Activated CD8-positive, alpha-beta T cell treated with anti-CD3 and anti-CD28 coated beads, Interleukin-2, amount 10 ng/mL, durations not matched to agents 7 days and 5 days (primary cell): ENCODE data around the gene RAB40C. TPM values are rescaled to one million over a fixed set of nuclear protein-coding genes. Genes with fewer than 3 reads are reported as not detected.

Source experiments
- ATAC-seq: fragments of 150-1000 bp; cut with Tn5 transposase; one replicate; pipeline ENCODE4 v1.10.0; 2021; ENCODE audit warnings: moderate library complexity
- CTCF ChIA-PET: fragments of 350-600 bp; sonication (Branson Sonifier 250); formaldehyde crosslinking; loops from one replicate; lab custom pipeline; 2021; ENCODE audit warnings: antibody characterized with exemption; lab: Charles Lee
- POLR2A ChIA-PET: fragments of 350-600 bp; sonication (Branson Sonifier 250); formaldehyde crosslinking; loops from one replicate; lab custom pipeline; 2021; ENCODE audit warnings: antibody characterized with exemption; lab: Charles Lee
- DNase-seq: peaks from one replicate; pipeline ENCODE4 v3.0.0-alpha.2; 2020
- H3K27ac Mint-ChIP-seq: one replicate; pipeline ENCODE4 v1.8.0; 2021; ENCODE audit warnings: mild to moderate bottlenecking, mixed read lengths
- H3K27me3 Mint-ChIP-seq: one replicate; pipeline ENCODE4 v1.8.0; 2021; ENCODE audit warnings: low read depth, mixed read lengths
- H3K36me3 Mint-ChIP-seq: one replicate; pipeline ENCODE4 v1.8.0; 2021; ENCODE audit warnings: low read depth, mixed read lengths
- H3K4me1 Mint-ChIP-seq: one replicate; pipeline ENCODE4 v1.8.0; 2021; ENCODE audit warnings: low read depth, mixed read lengths
- H3K4me3 Mint-ChIP-seq: one replicate; pipeline ENCODE4 v1.8.0; 2021; ENCODE audit warnings: mild to moderate bottlenecking, mixed read lengths
- H3K9me3 Mint-ChIP-seq: one replicate; pipeline ENCODE4 v1.8.0; 2022; ENCODE audit warnings: mixed read lengths; ENCODE audit not compliant: insufficient read depth
- total RNA-seq, 2 experiments: library from RNA; stranded (reverse); gene quantifications; one replicate each; pipeline ENCODE4 v1.2.3, GENCODE V29; 2021

The RAB40C gene
- total RNA-seq, 2 experiments from 2014 or later = 13.1 to 15.0 TPM

- peak; percentile 47 for DNase-seq
- ATAC-seq = no peak
- ChIA-PET CTCF (interaction anchor here (1.4 kb wide), 1 partner anchor 10 kb away, joined by 5 read pairs; no protein-coding TSS in a partner anchor), POLR2A (interaction anchor here (1.1 kb wide), 1 partner anchor 20 kb away, joined by 3 read pairs; no protein-coding TSS in a partner anchor)
- H3K36me3 Mint-ChIP-seq = no peaks in the 10 kb centered on the region
- no peaks in the 10 kb centered on the region for H3K27me3 Mint-ChIP-seq
- no peak overlapping the region for H3K27ac Mint-ChIP-seq
- no peaks in the 10 kb centered on the region for H3K9me3 Mint-ChIP-seq
- peaks cover 4% of the 10 kb centered on the region for H3K4me1 Mint-ChIP-seq
- H3K4me3 Mint-ChIP-seq = no peak overlapping the region
Measured at GRCh38 chr16:610513-611381, 20.9 kb downstream of the RAB40C start.

- H3K4me1 Mint-ChIP-seq = peaks cover 4% of the 10 kb centered on the region
- no peaks in the 10 kb centered on the region for H3K9me3 Mint-ChIP-seq
- no peaks in the 10 kb centered on the region for H3K36me3 Mint-ChIP-seq
- H3K27ac Mint-ChIP-seq = no peak overlapping the region
- H3K27me3 Mint-ChIP-seq = no peaks in the 10 kb centered on the region
- H3K4me3 Mint-ChIP-seq = no peak overlapping the region
- POLR2A ChIA-PET = no interaction called here
- CTCF ChIA-PET = no interaction called here
- ATAC-seq (no peak), DNase-seq (no peak)
Measured at GRCh38 chr16:615122-615521, 25.3 kb downstream of the RAB40C start.

GRCh38 chr16:616733-617586 is 27.1 kb downstream of the RAB40C start:
- Mint-ChIP-seq H3K9me3 (no peaks in the 10 kb centered on the region), H3K36me3 (no peaks in the 10 kb centered on the region), H3K27me3 (no peaks in the 10 kb centered on the region), H3K27ac (no peak overlapping the region), H3K4me3 (no peak overlapping the region), H3K4me1 (no peaks in the 10 kb centered on the region)
- ChIA-PET CTCF (no interaction called here), POLR2A (no interaction called here)
- DNase-seq = no peak
- ATAC-seq = no peak

- Mint-ChIP-seq H3K36me3 (no peaks in the 10 kb centered on the region), H3K4me3 (no peak overlapping the region), H3K4me1 (no peaks in the 10 kb centered on the region), H3K27ac (no peak overlapping the region), H3K9me3 (no peaks in the 10 kb centered on the region), H3K27me3 (no peaks in the 10 kb centered on the region)
- ChIA-PET CTCF (no interaction called here), POLR2A (no interaction called here)
- DNase-seq (no peak), ATAC-seq (no peak)
Measured at GRCh38 chr16:617855-618254, 28.0 kb downstream of the RAB40C start.

- no peaks in the 10 kb centered on the region for H3K36me3 Mint-ChIP-seq
- DNase-seq (no peak), ATAC-seq (no peak)
- ChIA-PET POLR2A (no interaction called here), CTCF (no interaction called here)
- H3K27ac Mint-ChIP-seq = no peak overlapping the region
- H3K27me3 Mint-ChIP-seq = no peaks in the 10 kb centered on the region
- no peak overlapping the region for H3K4me3 Mint-ChIP-seq
- no peaks in the 10 kb centered on the region for H3K9me3 Mint-ChIP-seq
- no peaks in the 10 kb centered on the region for H3K4me1 Mint-ChIP-seq
Measured at GRCh38 chr16:619476-620100, 29.7 kb downstream of the RAB40C start.

- DNase-seq (no peak), ATAC-seq (no peak)
- Mint-ChIP-seq H3K4me1 (no peaks in the 10 kb centered on the region), H3K27ac (no peak overlapping the region), H3K4me3 (no peak overlapping the region), H3K9me3 (no peaks in the 10 kb centered on the region), H3K27me3 (no peaks in the 10 kb centered on the region), H3K36me3 (no peaks in the 10 kb centered on the region)
- CTCF ChIA-PET = no interaction called here
- POLR2A ChIA-PET = interaction anchor here (0.6 to 0.8 kb wide), 2 partner anchors 32 to 65 kb away, joined by 3 read pairs; no protein-coding TSS in a partner anchor
Measured at GRCh38 chr16:620700-621525, 31.0 kb downstream of the RAB40C start.

GRCh38 chr16:621526-622105 is 31.8 kb downstream of the RAB40C start:
- no peaks in the 10 kb centered on the region for H3K9me3 Mint-ChIP-seq
- DNase-seq (no peak), ATAC-seq (no peak)
- ChIA-PET CTCF (no interaction called here), POLR2A (no interaction called here)
- H3K27me3 Mint-ChIP-seq = no peaks in the 10 kb centered on the region
- H3K4me3 Mint-ChIP-seq = no peak overlapping the region
- no peaks in the 10 kb centered on the region for H3K4me1 Mint-ChIP-seq
- H3K36me3 Mint-ChIP-seq = no peaks in the 10 kb centered on the region
- no peak overlapping the region for H3K27ac Mint-ChIP-seq

- no peak for ATAC-seq
- H3K27me3 Mint-ChIP-seq = no peaks in the 10 kb centered on the region
- no peaks in the 10 kb centered on the region for H3K36me3 Mint-ChIP-seq
- H3K4me3 Mint-ChIP-seq = no peak overlapping the region
- ChIA-PET POLR2A (no interaction called here), CTCF (no interaction called here)
- no peak overlapping the region for H3K27ac Mint-ChIP-seq
- no peaks in the 10 kb centered on the region for H3K4me1 Mint-ChIP-seq
- no peaks in the 10 kb centered on the region for H3K9me3 Mint-ChIP-seq
- DNase-seq = no peak
Measured at GRCh38 chr16:622920-623280, 33.0 kb downstream of the RAB40C start.

GRCh38 chr16:624526-625070 is 34.7 kb downstream of the RAB40C start:
- Mint-ChIP-seq H3K36me3 (no peaks in the 10 kb centered on the region), H3K27ac (no peak overlapping the region), H3K27me3 (no peaks in the 10 kb centered on the region), H3K9me3 (no peaks in the 10 kb centered on the region), H3K4me1 (no peaks in the 10 kb centered on the region), H3K4me3 (no peak overlapping the region)
- DNase-seq = no peak
- CTCF ChIA-PET = interaction anchor here (0.6 to 0.7 kb wide), 2 partner anchors 22 to 123 kb away, joined by 3 to 4 read pairs; no protein-coding TSS in a partner anchor
- ATAC-seq = no peak
- POLR2A ChIA-PET = no interaction called here

- Mint-ChIP-seq H3K9me3 (no peaks in the 10 kb centered on the region), H3K36me3 (no peaks in the 10 kb centered on the region), H3K27ac (no peak overlapping the region), H3K4me3 (no peak overlapping the region), H3K27me3 (no peaks in the 10 kb centered on the region), H3K4me1 (no peaks in the 10 kb centered on the region)
- no peak for ATAC-seq
- CTCF ChIA-PET = no interaction called here
- POLR2A ChIA-PET = no interaction called here
- DNase-seq = no peak
Measured at GRCh38 chr16:625117-625976, 35.5 kb downstream of the RAB40C start.
